Activated T-helper 1 cell treated with Interleukin-2 at 50 U/mL for 16 hours (primary cell): ENCODE results near the gene SYT14.
"Not testable (repeated sequence)": the region's sequence is repeated elsewhere in the genome, so short reads cannot be mapped to it uniquely, and the experiment has no call there.

ENCODE experiments used
- DNase-seq: peaks from one replicate; pipeline ENCODE4 v3.0.0-alpha.2; 2020; ENCODE audit warnings: low read depth

Gene SYT14

GRCh38 chr1:209945377-209945776, 7.4 kb downstream of the SYT14 start:
- DNase-seq, result no peak

GRCh38 chr1:209948155-209948554, 10.1 kb downstream of the SYT14 start:
- DNase-seq, result no peak

- no peak for DNase-seq
Measured at GRCh38 chr1:209956116-209956515, 18.1 kb downstream of the SYT14 start.

- no peak for DNase-seq
Measured at GRCh38 chr1:209959623-209960022, 21.6 kb downstream of the SYT14 start.

GRCh38 chr1:209960926-209961325, 22.9 kb downstream of the SYT14 start:
- DNase-seq, result no peak

GRCh38 chr1:209962388-209962787, 24.4 kb downstream of the SYT14 start:
- no peak for DNase-seq

- no peak for DNase-seq
Measured at GRCh38 chr1:209962856-209963255, 24.8 kb downstream of the SYT14 start.

GRCh38 chr1:209965996-209966395, 28.0 kb downstream of the SYT14 start:
- no peak for DNase-seq

- DNase-seq, result not testable (repeated sequence)
Measured at GRCh38 chr1:209978721-209979120, 40.7 kb downstream of the SYT14 start.

- no peak for DNase-seq
Measured at GRCh38 chr1:209983953-209984352, 45.9 kb downstream of the SYT14 start.

GRCh38 chr1:209985002-209985401, 47.0 kb downstream of the SYT14 start:
- DNase-seq, result no peak

GRCh38 chr1:209988706-209989105, 50.7 kb downstream of the SYT14 start:
- no peak for DNase-seq

- no peak for DNase-seq
Measured at GRCh38 chr1:209989525-209989924, 51.5 kb downstream of the SYT14 start.

- no peak for DNase-seq
Measured at GRCh38 chr1:209993061-209993830, 55.2 kb downstream of the SYT14 start.

- no peak for DNase-seq
Measured at GRCh38 chr1:209996348-209996747, 58.3 kb downstream of the SYT14 start.

- DNase-seq, result no peak
Measured at GRCh38 chr1:209999005-209999404, 61.0 kb downstream of the SYT14 start.

- DNase-seq, result no peak
Measured at GRCh38 chr1:210001751-210002150, 63.7 kb downstream of the SYT14 start.

- DNase-seq, result no peak
Measured at GRCh38 chr1:210003501-210003900, 65.5 kb downstream of the SYT14 start.

- DNase-seq, result no peak
Measured at GRCh38 chr1:210010161-210010560, 72.1 kb downstream of the SYT14 start.

GRCh38 chr1:210021145-210021860, 83.3 kb downstream of the SYT14 start:
- no peak for DNase-seq

- DNase-seq, result no peak
Measured at GRCh38 chr1:210022044-210022443, 84.0 kb downstream of the SYT14 start.

GRCh38 chr1:210024282-210024681, 86.3 kb downstream of the SYT14 start:
- DNase-seq, result no peak

- DNase-seq, result no peak
Measured at GRCh38 chr1:210024996-210025395, 87.0 kb downstream of the SYT14 start.

GRCh38 chr1:210025870-210026269, 87.9 kb downstream of the SYT14 start:
- no peak for DNase-seq
